Islet of Langerhans (tissue), 1 donor: ENCODE data around the gene PSG1.
"Not testable (repeated sequence)": the region's sequence is repeated elsewhere in the genome, so short reads cannot be mapped to it uniquely, and the experiment has no call there.

ENCODE experiments used
- FAIRE-seq: peaks from one replicate; lab custom pipeline; 2011; peaks lifted over from hg19 to GRCh38; lab: Jason Lieb, UNC

PSG1 gene

GRCh38 chr19:42819960-42820650 lies 59.4 kb downstream of the PSG1 start:
- not testable (repeated sequence) for FAIRE-seq

GRCh38 chr19:42816894-42817293 lies 62.6 kb downstream of the PSG1 start:
- FAIRE-seq = no peak
